NCI-H1436 treated with DMSO at 0.1 percent for 48 hours (cell line): ENCODE measurements around the gene SARM1.

Source experiments
- DNase-seq: peaks from one replicate; lab custom pipeline; 2025; lab: John Stamatoyannopoulos, UW

SARM1 gene

GRCh38 chr17:28341516-28341915 is 30.0 kb upstream of the SARM1 start:
- no peak for DNase-seq

DNA sequence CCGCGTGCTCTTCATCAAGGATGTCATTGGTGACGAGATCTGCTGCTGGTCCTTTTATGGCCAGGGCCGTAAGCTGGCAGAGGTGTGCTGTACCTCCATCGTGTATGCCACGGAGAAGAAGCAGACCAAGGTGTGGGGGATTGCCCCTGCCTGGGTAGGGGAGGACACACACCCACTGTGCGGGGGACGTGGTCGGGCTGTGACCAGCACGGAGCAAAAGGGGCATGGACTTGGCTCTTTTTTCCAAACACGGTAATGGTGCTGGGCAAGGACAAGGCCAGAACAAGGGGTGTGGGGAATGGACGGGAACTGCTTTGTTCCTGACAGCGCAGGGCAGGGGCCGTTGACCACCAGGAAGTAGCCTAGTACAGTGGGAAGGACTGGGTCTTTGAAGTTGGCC is 29.2 kb upstream of the SARM1 start:
- no peak for DNase-seq

- no peak for DNase-seq
These were observed 28.0 kb upstream of the SARM1 start for GRCh38 chr17:28343491-28343932.

GRCh38 chr17:28344011-28344410 is 27.5 kb upstream of the SARM1 start:
- DNase-seq: no peak

- no peak for DNase-seq
These were observed 27.0 kb upstream of the SARM1 start for GRCh38 chr17:28344435-28344901.

GRCh38 chr17:28345419-28346198 is 25.9 kb upstream of the SARM1 start:
- DNase-seq: no peak

DNA sequence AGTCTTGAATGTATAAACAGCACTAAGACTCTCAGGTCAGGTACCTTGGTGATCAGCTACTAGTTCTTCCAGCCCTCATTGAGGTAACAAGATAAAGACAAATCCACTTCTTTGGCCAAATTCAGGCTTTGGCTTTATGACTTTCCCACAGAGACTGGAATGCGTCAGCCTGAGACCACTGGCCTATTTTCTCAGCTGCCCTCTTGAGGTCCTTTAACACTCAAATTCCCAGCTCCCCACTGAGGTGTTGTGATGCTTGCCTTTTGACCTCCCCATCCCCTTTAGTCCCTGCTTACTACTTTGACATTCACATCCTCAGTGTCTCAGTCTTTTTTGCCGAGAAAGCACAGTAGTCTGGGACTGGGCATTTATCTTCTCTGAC is 25.3 kb upstream of the SARM1 start:
- no peak for DNase-seq

- no peak for DNase-seq
These were observed 24.7 kb upstream of the SARM1 start for GRCh38 chr17:28346746-28347246.

DNA sequence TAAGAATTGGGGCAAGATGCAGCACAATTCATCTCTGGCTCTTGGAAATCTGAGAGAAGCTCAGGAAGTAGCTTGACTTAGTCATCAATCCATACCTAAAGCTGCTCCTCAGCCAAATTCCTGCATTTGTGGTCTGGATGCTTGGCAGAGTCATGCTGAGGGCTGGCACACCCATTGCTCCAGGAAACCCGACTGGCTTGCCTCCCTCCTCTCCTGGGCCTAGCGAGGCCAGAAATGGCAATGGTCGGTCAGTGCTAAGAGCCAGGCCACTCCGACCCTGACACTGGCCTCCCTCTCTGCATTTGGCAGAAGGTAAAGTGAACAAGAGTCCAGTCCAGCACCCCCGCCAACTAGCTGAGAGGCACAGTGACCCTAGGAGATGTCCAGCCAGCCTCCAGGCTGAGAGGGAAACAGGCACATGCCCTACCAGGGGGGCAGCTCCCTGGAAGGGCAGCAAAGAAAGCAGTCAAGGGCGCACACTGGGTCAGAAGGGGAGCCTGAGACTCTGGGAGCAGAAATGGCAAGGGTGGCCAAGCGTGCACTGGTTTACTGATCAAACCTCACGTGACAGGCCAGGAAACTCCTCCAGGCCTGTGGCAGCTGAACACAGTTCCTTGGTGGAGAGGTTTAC is 24.1 kb upstream of the SARM1 start:
- DNase-seq: no peak

- no peak for DNase-seq
These were observed 22.5 kb upstream of the SARM1 start for GRCh38 chr17:28348979-28349378.

- DNase-seq: no peak
These were observed 21.2 kb upstream of the SARM1 start for GRCh38 chr17:28350271-28350670.

- peak; percentile 72 for DNase-seq
These were observed 14.2 kb upstream of the SARM1 start, which contains the start of gene POLDIP2 for GRCh38 chr17:28357061-28357900. TSS of gene POLDIP2 (minus strand) at chr17:28357527. CDS start at chr17:28357448, 79 bp downstream.

- no peak for DNase-seq
These were observed 13.6 kb upstream of the SARM1 start for GRCh38 chr17:28357901-28358197.

DNA sequence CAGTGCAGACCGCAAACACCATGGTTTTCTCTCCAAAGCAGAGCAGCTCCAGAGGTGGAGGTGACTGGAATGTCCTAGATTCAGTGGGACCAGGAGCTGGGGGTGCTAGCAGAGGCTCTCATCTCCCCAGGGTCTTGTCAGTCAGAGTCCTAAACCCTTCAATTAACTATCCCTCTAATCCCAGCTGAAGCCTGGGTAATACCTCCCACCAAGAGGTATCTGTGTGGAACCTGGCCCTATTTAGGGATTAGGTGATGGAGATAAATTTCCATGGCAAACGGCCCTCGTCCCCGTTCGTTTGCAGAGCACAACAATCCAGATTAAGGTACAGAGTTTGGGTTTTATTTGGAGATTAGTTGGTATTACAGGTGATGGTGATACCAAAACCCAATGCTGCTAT is 8.3 kb upstream of the SARM1 start:
- DNase-seq: no peak

DNA sequence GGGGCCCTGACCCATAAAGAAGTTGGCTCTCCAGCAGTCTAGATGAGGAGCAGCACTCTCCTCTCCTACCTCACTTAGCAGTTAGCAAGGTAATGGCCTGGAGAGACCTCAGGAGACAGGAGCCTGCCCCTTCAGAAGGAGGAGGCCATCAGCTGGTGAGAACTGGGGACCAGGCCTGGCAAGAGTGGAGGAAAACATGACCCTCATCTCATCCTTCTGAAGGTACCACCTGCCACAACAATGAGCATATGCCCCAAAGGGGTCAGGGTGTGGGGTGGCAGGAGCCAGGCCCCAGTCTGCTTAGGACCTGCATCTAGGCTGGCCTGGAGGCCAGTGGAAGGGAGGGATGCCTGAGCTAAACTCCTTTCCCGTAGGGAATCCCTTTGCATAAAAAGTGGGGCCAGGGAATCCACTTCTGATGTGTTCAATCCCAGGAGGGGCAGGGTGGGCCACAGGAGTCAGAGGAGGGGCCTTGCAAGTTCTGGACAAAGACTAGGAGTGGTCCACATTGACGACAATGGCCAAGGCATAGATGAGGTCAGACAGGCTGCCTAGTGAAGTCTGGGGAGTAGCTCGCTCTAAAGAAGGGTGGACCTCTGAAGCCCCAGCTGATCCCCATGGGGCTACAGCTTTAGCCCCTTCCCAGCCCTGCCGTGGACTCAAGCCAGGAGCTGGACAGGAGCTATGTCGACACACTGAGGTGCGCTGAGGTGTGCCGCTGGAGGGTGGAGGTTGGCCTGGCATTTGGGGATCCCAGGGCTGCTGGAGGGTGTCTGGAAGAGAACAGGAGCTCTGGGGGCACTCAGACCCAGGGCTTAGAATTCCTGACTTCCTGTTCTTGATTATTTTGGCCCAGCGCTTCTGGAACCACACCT is 7.5 kb upstream of the SARM1 start:
- DNase-seq: no peak

- DNase-seq: no peak
These were observed 6.7 kb upstream of the SARM1 start, which contains the start of gene SEBOX for GRCh38 chr17:28364665-28365363. TSS of gene SEBOX (minus strand) at chr17:28365199. CDS start at chr17:28365151, 48 bp downstream.

DNA sequence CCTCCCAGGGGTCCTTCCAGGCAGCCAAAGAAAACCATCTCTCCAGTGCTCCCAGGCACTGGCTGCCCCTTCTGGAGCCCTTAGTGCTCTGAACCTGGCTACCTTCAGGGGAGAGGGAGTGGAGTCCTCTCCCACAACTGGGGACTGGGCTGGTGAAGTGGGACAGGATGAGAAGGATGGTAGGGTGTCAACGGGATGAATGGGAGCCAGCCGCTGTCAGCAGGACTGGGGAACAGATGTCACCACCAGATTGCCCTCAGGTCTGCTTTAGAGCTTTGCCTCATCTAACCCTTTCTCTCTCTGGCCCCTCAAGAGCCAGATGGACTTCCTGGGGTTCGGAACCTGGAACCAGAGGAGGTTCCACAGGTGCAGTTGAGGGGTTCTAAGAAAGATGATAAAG is 6.0 kb upstream of the SARM1 start:
- DNase-seq: no peak

DNA sequence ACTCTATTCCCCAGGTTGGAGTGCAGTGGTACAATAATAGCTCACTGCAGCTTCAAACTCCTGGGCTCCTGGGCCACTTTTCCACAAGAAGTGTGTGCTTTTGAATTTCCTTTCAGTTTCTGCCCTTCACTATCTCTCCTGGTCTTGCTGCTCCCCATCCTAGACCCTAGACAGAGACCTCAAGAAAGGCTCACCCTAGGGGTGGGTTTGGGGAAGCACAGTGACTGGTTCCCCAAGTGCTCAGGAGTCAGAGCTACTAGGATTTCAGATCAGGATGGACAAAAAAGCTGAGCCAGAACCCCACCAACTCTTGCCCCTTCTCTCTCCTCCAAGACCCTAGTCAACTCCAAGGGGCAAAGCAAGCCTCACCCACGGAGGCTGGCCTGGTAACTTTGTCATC is 4.9 kb upstream of the SARM1 start:
- no peak for DNase-seq

DNA sequence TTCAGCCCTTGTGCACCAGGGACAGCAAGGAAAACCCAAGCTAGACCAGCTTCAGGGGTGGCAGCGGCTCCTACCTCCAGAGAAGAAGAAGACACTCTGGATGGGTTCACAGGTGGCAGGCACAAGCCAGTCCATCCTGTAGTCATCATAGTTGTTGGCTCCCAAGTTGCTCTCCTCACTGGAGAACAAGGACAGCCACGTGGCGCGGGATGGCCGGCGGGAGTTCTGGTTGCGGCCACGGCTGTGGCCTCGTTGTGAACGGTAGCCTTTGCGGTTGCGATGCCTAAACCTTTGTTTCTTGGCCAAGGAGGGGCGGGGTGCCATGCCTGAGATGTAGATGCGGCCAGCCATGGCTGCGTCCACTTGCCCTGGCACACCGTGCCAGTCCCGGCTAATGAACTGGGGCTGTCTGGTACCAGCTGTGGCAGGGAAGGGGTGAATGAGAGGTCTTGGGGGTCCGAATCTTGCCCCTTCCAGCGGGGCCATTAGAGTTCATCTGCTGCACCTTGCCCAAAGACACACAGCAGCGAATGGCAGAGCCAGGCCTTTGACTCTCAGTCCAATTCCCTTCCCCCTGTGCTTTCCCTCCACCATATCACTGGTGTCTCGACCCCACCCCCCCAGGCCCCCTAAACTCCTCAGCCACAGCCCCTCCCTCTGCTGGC is 3.7 kb upstream of the SARM1 start:
- no peak for DNase-seq

DNA sequence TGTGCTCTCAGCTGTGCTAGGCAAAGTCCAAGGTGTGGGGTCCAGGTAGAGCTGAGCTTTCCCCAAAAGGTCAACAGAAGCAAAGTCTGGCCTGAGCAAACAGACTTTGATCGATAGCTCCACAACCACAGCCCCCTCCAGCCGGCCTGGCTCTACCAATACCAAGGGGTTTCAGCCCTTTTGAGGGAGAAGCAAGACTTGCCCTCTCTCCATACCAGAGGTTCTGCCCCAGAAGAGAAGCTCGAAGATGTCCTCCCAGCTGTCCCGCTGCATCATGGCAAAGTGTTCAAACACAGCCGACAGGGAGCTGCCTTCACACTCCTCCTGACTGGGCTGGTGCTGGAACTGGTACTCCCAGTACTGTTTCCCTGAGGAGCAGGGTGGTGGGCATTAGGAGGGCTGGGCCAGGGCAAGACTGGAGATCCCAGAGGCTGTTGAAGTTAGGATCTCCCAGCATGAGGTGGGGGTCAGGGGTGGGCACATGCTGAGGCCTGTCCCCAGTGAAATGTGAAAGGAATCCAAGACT is 3.1 kb upstream of the SARM1 start:
- DNase-seq: no peak
